Activated gamma-delta T cell treated with anti-CD3 and anti-CD28 coated beads, Interleukin-2, amount 50 U/mL, for 16 hours (primary cell): ENCODE measurements around the gene PPP1R15B.

Experiments used
- DNase-seq: peaks from one replicate; pipeline ENCODE4 v3.0.0-alpha.2; 2020; ENCODE audit warnings: low read depth

PPP1R15B gene

DNA sequence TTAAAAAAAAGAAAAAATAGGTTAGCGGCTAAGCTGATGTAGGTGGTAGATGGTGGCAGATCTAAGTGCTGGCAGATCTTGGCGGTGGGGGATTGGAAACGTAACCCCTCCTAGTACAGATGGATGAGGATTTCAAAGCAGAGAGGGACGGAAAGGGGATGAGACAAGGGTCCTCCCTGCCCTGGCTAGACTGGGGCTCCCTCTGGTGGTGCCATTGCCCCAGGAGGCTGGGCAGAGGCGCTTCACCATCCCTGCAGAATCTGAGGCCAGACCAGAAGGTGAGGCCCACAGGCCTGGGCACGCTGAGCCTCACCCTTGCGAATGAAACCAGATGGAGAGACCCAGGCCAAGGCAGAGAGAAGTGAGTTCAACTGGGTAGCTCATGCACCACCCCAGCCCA, 44.9 kb downstream of the PPP1R15B start:
- DNase-seq: no peak

DNA sequence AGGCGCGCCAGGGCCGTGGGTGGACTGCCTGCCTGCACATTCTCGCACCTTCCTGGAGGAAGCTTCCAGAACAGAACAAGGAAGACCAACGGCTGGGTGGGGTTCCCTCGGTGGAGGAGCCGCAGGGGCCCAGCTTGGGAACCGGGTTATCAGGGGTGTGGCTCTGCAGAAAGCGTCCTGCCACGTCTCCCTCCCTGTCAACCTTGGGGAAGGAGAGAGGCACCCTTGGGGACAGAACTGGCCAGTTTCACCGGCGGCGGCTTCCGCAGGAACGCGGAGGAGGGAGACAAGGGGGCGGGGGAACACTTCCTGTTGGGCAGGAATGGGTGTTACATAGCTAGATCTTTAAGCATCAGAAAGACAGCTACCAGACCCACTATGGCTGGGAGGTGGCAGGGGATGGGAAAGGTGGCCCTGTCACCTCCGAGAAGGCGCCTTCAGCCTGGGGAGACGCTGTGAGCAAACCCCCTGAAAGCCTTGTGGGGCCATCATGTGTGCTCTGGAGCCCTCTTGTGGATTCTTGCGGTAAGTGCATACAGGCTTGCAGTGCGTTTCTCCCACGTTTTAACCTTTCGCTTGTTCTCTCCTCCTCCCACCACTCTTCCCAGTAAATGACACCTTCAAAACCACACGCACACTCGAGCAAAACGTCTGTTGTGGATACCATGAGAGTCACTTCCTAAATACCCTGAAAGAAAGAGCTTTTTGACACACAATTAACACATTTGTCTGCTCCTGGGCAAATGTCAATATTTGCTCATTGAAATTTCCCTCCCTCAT, 48.1 kb downstream of the PPP1R15B start:
- peak; percentile 64 for DNase-seq

DNA sequence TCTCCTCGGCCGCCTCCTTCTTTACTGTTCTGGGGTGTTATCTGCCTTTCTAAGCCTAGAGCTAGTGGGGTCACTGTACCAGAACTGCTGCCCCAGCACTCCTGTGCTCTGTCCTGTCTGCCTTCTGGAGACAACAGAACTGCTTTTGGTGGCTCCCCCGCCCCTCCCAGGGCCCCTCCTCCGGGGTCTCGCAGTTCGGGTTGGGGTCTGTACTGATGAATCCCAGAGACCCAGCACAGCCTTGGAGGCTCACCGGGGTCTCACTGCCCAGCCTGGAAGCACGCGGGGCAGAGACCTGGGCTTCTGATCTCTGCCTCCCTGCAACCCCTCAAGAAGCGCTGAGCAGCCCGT, 48.7 kb downstream of the PPP1R15B start:
- no peak for DNase-seq

DNA sequence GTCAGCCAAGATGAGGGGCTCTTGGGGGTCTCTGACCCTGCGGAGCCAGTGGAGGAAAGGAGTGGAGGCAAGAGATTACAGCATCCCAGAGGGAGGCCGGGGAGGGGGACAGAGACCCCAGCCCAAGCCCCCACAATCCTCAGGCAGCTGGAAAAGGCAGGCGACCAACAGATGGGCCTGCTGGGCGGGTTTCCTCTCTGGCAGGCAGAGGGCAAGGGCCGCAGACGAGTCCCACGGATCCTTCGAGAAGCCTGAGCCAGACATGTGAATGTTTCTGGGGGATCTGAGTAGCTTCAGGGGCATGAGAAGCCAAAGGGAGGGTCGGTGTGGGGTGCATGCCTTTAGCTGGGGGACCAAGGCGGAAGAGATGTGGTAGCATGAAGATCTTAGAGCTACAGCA, 49.8 kb downstream of the PPP1R15B start:
- no peak for DNase-seq

DNA sequence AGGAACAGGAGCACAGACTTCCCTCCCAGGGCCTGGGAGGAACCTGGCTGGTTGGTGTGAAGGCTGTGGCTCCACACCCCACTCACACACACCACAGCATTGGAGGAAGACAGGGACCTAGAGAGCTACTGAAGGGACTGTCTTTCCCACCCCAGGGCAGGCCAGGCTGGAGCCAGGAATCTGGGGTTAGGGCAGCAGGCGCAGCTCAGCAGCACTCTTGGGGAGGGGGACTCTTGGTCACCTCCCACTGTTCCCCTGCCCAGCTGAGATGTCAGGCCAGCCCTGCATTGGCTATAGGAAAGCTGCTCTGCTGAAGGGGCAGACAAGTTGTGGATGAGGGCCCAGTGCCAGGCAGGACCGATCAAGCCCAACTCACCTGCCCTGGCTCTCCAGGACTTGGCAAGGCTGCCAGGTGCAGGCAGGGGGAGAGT, 50.3 kb downstream of the PPP1R15B start:
- no peak for DNase-seq

DNA sequence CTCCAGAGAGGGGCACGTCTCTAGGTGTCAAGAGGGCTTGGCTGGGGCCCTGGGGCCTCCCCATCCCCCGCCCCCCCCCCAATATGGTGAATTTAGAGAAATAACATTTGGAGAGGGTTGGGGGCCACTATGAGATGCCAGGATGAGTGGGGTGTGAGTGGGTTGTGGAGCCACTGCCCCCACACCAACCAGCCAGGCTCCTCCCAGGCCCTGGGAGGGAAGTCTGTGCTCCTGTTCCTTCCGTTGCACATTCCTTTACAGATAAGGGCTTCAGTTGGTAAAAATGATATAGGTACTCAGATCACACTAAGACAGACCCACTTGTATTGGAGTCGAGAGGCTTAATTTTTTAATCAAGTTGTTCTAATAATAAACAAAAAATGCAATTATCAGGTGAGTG, 51.3 kb downstream of the PPP1R15B start:
- DNase-seq: no peak

DNA sequence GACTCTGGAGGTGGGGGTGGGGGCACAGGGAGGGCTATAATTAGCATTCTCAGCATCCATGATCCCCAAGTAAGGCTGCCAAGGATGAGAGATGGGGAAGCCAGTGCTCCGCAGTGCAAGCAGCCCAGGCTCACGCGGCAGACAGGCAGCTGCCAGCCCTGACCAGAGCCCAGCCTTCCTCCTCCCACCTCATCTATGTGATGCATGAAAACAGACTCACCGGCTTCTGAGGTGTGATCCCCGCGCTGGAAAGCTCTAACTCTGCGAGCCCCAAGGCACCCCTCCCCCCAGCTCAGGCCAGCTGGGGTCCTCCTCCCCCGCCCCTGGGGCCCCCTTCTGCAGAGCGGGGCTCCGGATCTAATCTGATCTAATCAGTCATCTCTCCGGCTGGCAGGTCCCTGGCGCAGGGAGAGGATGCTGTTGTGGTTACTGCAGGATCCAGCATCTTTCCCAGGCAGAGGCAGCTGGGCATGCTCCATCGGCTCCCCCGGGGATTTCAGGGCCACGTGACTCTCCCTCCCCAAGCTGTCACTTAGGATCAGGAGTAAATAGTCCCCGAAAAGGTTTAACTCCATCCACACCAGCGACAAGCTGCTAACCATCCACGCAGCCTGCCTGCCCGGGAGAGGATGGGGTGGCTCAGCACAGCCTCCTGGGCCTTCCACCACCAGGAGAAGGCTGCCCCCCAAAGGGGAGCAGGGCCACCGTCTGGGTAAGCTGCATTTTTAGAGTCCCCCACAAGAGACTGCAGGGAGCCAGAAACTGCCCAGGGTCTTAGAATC, 52.0 kb downstream of the PPP1R15B start, which contains the start of gene PLEKHA6:
Gene PLEKHA6, minus strand, starts transcription at position 456 of the 782 bp plus-strand sequence. CDS start 86,202 bp downstream, outside the sequence.
- DNase-seq: no peak

DNA sequence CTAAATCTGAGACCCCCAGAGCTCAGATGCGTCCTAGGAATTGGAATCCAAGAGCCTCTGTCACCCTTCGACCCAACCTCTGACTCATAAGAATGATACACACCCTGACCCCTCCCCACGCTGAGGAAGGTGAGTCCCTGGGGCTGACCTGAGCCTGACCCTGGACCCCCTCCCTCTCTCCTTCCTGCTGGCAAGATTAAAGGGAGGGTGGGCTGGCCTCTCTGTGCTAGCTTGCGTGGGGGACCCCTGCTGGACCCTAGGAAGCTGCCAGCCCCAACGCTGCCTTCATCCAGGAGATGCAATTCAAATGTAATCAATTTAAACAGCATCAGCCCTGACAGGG, 52.5 kb downstream of the PPP1R15B start:
- DNase-seq: no peak

DNA sequence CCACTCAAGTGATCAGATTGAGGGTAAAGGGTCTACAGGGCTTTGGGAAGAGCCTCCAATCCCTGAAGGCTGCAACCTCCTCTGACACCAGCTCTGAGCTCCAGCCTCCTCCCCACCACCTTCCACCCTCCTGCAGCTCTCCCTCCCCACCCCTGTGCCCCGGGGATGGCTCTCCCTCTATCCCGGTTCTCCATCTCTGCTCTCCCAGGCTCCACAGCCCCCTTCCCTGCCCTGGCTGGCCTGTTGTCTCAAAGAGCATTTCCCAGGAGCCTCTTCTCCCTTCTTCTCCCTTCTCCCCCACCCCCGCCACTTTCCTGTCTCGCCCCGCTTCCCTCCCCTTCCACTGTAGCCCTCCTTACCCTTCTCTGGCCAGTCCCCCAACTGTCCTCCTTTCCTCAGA, 53.0 kb downstream of the PPP1R15B start:
- DNase-seq: no peak

DNA sequence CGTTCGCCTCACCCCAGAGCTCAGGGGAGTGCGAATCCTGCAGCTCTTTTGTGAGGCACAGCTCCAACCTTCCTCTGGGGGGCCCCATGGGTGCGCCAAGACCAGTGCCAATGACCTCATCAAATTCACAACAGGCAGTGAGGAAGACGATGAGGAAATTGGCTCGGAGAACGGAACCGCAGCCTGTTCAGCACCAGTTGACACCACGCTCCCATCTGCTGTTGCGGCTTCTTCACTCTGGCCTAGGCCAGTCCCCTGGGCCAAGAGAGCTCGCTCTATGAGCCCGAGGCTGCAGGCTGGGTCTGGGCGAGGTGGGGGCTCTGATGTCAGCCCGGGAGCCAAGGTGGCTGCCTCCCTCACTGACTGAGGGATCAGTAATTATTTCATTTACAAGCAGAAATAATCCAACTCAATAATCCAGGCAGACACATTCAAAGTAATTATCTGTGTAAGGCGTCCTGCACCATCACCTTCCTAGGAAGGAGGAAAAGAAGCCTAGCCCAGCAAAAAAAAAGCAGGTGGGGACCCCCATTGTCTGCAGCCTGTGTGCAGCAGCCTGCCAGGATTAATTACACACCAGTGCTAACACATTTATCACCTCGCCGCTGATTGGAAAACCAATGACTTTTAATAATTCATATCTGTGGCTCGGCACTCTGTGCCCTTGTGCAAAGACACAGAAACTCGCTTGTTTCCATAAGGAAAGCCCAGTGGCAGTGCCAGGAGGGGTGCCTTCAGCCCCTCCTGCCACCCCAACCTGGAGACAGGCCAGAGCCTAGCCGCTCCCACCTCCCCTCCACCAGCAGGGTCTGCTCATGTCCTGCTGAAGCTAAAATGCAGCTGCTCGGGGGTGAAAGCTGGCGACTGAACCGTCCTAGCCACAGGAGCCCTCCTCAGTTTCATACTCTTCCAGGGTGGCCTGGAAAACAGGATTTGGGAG, 53.8 kb downstream of the PPP1R15B start:
- DNase-seq: no peak

DNA sequence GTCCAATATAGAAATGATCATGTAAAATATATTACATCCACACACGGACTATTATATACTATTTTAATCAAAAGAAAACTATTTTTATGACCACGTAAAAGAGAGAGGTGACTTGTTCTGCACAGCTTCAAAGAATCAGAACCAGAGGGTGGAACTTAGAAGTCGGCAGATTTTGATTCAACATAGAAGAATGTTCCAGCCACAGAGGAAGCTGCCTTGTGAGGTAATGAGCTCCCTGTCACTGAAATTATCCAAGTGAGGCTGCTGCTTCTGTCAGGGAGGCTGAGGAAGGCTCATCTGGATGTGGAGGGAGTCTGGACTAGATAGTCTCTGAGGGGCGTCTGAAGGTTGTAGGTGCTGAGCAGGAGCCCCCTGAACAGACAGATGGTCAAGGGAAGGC, 54.6 kb downstream of the PPP1R15B start:
- DNase-seq: no peak

DNA sequence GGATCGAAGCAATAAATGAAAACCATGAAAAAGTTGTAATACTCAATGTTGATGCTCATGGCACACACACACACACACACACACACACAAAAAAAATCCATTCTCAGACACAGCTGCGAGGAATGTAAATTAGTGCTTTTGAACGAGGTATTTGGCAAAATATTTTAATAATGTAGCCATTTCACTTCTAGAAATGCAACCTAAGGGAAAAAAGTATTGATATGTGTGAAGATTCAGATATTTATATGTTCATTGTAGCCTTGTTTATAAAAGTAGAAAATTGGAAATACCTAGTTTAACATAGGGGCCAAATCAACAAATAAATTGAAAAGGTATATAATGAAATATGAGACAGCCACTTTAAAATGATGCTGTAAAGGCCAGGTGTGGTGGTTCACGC, 55.7 kb downstream of the PPP1R15B start:
- DNase-seq: no peak

DNA sequence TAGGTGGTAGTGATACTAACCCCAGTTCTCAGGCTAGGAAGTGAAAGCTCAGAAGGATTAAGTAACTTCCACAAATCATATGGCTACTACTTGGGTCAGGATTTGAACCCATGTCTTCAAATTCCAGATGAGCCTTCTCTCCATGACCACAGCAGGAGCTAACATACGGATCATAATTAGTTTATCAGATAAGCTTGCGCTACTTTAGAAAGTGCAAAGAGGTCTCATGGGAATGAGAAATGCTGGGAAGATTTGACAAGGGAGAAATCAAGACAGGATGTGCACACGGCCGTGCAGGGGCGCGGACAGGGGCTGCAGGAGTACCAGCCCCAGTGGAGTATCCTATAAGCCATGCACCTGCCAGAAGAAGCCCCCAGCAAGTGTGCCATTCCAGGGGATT, 57.0 kb downstream of the PPP1R15B start:
- DNase-seq: no peak
